Measurements from ENCODE around the gene AKT1S1.

- no peak for TF ChIP-seq EZH2 (IDR thresholded peaks at IDR 0.05)
- no peak for TF ChIP-seq CTCF (IDR thresholded peaks at IDR 0.05 in 2 of 3, conservative IDR thresholded peaks at IDR 0.05 in 1 of 3; ENCODE audit: borderline replicate concordance in 1 of 3, insufficient read depth in 1 of 3, low read depth in 2 of 3, low read length in 2 of 3)
- no peak for TF ChIP-seq MAX (IDR thresholded peaks at IDR 0.05)
Measured at GRCh38 chr19:49820125-49820524, 57.0 kb downstream of the AKT1S1 start.
